Measurements from ENCODE around the gene NCOA3. TPM values are rescaled to one million over a fixed set of nuclear protein-coding genes. Genes with fewer than 3 reads are reported as not detected.

Gene NCOA3
- total RNA-seq, 4 donors from 2014 or later = 45.1 to 77.8 (median 56.3) TPM

DNA sequence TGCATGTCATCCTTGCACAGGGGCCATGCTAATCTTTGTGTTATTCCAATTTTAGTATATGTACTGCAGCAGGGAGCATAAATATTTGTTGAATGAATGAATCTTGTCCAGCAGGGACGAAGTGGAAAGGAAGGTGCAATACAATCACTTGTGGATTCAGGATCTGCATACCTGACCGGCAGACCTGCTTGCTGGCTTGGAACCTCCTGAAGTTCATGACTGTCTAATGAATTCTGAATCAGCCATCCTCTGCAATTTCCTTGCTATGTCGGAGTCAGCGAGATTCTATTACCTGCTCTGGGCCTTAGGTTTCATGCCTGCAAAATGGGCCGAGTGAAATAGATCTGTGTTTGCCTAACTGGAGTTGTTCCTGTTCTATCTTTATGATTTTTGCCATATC is 17.4 kb upstream of the NCOA3 start:
- Histone ChIP-seq H3K27ac (no peak overlapping the region), H3K9me3 (no peaks in the 10 kb centered on the region), H3K4me1 (peaks cover 33% of the 10 kb centered on the region), H3K27me3 (no peaks in the 10 kb centered on the region), H3K4me3 (no peak overlapping the region), H3K36me3 (no peaks in the 10 kb centered on the region)
- WGBS = 59% methylated on average over 5 of the region's 5 CpGs
- TF ChIP-seq POLR2AphosphoS5 (IDR thresholded peaks at IDR 0.05) (no peak), EP300 (IDR thresholded peaks at IDR 0.05) (no peak), POLR2A (IDR thresholded peaks at IDR 0.05) (no peak)
- TF ChIP-seq, protein P1, sequence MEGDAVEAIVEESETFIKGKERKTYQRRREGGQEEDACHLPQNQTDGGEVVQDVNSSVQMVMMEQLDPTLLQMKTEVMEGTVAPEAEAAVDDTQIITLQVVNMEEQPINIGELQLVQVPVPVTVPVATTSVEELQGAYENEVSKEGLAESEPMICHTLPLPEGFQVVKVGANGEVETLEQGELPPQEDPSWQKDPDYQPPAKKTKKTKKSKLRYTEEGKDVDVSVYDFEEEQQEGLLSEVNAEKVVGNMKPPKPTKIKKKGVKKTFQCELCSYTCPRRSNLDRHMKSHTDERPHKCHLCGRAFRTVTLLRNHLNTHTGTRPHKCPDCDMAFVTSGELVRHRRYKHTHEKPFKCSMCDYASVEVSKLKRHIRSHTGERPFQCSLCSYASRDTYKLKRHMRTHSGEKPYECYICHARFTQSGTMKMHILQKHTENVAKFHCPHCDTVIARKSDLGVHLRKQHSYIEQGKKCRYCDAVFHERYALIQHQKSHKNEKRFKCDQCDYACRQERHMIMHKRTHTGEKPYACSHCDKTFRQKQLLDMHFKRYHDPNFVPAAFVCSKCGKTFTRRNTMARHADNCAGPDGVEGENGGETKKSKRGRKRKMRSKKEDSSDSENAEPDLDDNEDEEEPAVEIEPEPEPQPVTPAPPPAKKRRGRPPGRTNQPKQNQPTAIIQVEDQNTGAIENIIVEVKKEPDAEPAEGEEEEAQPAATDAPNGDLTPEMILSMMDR (IDR thresholded peaks at IDR 0.05) = no peak
- no peak for DNase-seq (ENCODE audit: low spot score in 2 of 2)

DNA sequence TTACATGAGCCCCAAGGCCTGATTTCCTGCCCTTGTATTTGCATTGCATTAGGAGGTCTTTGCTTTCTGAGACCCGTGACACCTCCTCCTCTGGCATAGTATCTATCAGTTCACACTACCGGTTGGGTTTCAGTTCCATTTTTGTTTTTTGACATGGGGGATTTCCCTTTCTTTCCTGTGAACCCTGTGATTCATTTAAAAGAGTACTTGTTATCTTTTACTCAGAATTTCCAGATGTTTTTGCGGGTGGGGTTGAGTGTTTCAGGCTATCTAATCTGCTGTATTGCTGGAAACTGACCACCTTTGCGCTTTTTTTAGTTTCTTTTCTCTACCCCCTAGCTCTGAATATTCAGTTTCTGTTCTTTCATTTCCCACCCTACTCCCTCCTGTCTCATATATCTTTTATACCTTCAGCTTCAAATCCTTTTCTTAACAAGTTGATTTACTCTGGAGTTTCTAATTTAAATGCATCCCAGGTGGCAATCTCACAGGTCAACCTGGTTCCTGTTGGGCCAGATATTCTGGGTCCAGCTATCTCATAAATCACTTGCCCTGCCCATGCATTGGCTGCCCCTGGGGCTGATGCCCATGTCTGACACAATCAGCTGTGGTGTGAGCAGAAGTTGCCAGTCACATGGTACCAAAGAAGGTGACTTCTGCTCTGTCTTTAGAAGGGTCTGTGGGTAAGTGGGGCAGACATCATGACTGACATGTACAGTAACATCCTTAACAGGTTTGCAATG is 14.3 kb upstream of the NCOA3 start:
- H3K36me3 ChIP-seq = no peaks in the 10 kb centered on the region
- H3K27me3 ChIP-seq = no peaks in the 10 kb centered on the region
- TF ChIP-seq, protein P1 (IDR thresholded peaks at IDR 0.05) = no peak
- TF ChIP-seq POLR2A (IDR thresholded peaks at IDR 0.05) = no peak
- TF ChIP-seq POLR2AphosphoS5 (IDR thresholded peaks at IDR 0.05) = no peak
- no peak for TF ChIP-seq EP300 (IDR thresholded peaks at IDR 0.05)
- no peaks in the 10 kb centered on the region for H3K9me3 ChIP-seq
- H3K4me3 ChIP-seq = no peak overlapping the region
- WGBS = 41% methylated on average over 4 of the region's 4 CpGs
- DNase-seq (ENCODE audit: low spot score in 2 of 2) = no peak
- H3K4me1 ChIP-seq = peaks cover 22% of the 10 kb centered on the region
- no peak overlapping the region for H3K27ac ChIP-seq

DNA sequence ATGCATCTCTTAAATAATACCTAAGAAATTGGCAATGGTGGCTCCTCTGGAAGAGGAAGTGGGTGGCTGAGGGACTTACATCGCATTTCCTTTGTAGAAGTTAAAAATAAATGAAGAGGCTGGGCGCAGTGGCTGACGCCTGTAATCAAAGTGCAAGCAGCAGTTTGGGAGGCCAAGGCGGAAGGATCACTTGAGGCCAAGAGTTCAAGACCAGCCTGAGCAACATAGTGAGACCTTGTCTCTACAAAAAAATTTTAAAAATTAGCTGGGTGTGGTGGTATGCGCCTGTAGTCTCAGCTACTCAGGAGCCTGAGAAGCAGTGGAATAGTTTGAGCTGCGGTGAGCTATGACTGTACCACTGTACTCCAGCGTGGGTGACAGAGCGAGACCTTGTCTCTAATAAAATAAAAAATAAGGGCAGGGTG is 12.2 kb upstream of the NCOA3 start:
- no peaks in the 10 kb centered on the region for H3K9me3 ChIP-seq
- WGBS = 83% methylated on average over 8 of the region's 8 CpGs
- no peaks in the 10 kb centered on the region for H3K36me3 ChIP-seq
- H3K27ac ChIP-seq = no peak overlapping the region
- peaks cover 36% of the 10 kb centered on the region for H3K4me1 ChIP-seq
- no peak overlapping the region for H3K4me3 ChIP-seq
- no peaks in the 10 kb centered on the region for H3K27me3 ChIP-seq
- TF ChIP-seq POLR2A (IDR thresholded peaks at IDR 0.05) = no peak
- no peak for TF ChIP-seq POLR2AphosphoS5 (IDR thresholded peaks at IDR 0.05)
- TF ChIP-seq EP300 (IDR thresholded peaks at IDR 0.05) = no peak
- TF ChIP-seq, protein P1 (IDR thresholded peaks at IDR 0.05) = no peak
- no peak for DNase-seq (ENCODE audit: low spot score in 2 of 2)

DNA sequence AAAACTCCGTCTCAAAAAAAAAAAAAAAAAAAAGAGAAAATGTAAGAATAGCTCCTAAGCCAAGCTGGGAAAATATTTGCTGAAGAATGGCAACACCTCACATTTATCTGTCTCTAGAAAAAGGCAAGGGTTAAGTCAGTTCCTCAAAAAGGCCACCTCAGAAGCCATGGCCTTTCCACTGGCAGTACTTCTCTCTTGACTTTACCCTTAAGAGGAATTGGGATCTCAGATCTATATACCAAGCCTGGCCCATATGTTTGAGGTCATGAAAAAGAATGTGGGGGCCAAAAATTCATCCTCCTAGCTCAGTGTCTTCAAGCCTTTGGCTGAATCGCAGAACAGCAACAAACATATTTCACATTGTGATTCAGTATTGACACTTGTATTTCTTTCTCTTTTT is 10.9 kb upstream of the NCOA3 start:
- Histone ChIP-seq H3K4me1 (peaks cover 36% of the 10 kb centered on the region), H3K9me3 (no peaks in the 10 kb centered on the region), H3K36me3 (no peaks in the 10 kb centered on the region), H3K27me3 (no peaks in the 10 kb centered on the region), H3K4me3 (no peak overlapping the region), H3K27ac (no peak overlapping the region)
- no peak for TF ChIP-seq POLR2AphosphoS5 (IDR thresholded peaks at IDR 0.05)
- no peak for TF ChIP-seq POLR2A (IDR thresholded peaks at IDR 0.05)
- no peak for TF ChIP-seq EP300 (IDR thresholded peaks at IDR 0.05)
- TF ChIP-seq, protein P1 (IDR thresholded peaks at IDR 0.05) = no peak
- WGBS = 89% methylated on average over 2 of the region's 2 CpGs
- DNase-seq (ENCODE audit: low spot score in 2 of 2) = no peak

DNA sequence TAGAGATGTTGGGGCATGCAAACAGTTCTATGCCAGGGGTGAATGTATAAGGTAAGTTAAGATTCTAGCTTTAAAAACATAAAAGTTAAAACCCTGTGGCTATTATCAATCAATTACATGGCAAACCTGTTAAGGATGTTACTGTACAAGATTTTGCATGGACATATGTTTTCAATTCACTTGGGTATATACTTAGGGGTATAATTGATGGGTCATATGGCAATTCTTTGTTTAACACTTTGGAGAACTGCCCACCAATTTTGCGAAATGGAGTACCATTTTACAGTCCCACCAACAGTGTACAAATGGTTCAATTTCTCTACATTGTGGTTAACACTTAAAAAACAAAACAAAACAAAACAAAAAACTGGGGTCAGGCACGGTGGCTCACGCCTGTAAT is 9.4 kb upstream of the NCOA3 start:
- peaks cover 32% of the 10 kb centered on the region for H3K4me1 ChIP-seq
- no peak for DNase-seq (ENCODE audit: low spot score in 2 of 2)
- H3K27ac ChIP-seq = peak overlapping the region; percentile 46
- no peak overlapping the region for H3K4me3 ChIP-seq
- no peaks in the 10 kb centered on the region for H3K27me3 ChIP-seq
- TF ChIP-seq POLR2AphosphoS5 (IDR thresholded peaks at IDR 0.05) (no peak), POLR2A (IDR thresholded peaks at IDR 0.05) (no peak), EP300 (IDR thresholded peaks at IDR 0.05) (no peak)
- TF ChIP-seq, protein P1 (IDR thresholded peaks at IDR 0.05) = no peak
- H3K36me3 ChIP-seq = no peaks in the 10 kb centered on the region
- no peaks in the 10 kb centered on the region for H3K9me3 ChIP-seq
- WGBS = 81% methylated on average over 3 of the region's 3 CpGs
